ENCODE data around the gene MAGEA9.

GRCh38 chrX:149827254-149827653 is 45.5 kb downstream of the MAGEA9 start:
- TF ChIP-seq CTCF (IDR thresholded peaks at IDR 0.05) (no peak), EZH2 (IDR thresholded peaks at IDR 0.05; ENCODE audit: borderline replicate concordance, insufficient read depth, low read depth, low read length, poor library complexity, severe bottlenecking) (no peak)

Data from B cell (primary cell).